Activated T-cell treated with anti-CD3 and anti-CD28 coated beads, Interleukin-2, amount 50 U/mL, for 24 hours (primary cell): Measurements from ENCODE around the gene RSPH6A.
A peak's percentile ranks its signal among the peaks of the same experiment; 100 is the strongest.

ENCODE experiments used
- DNase-seq: peaks from one replicate; pipeline ENCODE4 v3.0.0-alpha.2; 2020
- H3K27ac Mint-ChIP-seq: 2 replicates; pipeline ENCODE4 v1.8.0; 2020; ENCODE audit warnings: mild to moderate bottlenecking, mixed read lengths
- H3K27me3 Mint-ChIP-seq: 2 replicates; pipeline ENCODE4 v1.8.0; 2020; ENCODE audit warnings: mixed read lengths
- H3K36me3 Mint-ChIP-seq: 2 replicates; pipeline ENCODE4 v1.8.0; 2020; ENCODE audit warnings: low read depth, mixed read lengths
- H3K4me1 Mint-ChIP-seq: 2 replicates; pipeline ENCODE4 v1.8.0; 2020; ENCODE audit warnings: low read depth, mixed read lengths
- H3K4me3 Mint-ChIP-seq: 2 replicates; pipeline ENCODE4 v1.8.0; 2020; ENCODE audit warnings: mild to moderate bottlenecking, moderate library complexity, mixed read lengths
- H3K9me3 Mint-ChIP-seq: 2 replicates; pipeline ENCODE4 v1.8.0; 2020; ENCODE audit warnings: mixed read lengths

RSPH6A gene

DNA sequence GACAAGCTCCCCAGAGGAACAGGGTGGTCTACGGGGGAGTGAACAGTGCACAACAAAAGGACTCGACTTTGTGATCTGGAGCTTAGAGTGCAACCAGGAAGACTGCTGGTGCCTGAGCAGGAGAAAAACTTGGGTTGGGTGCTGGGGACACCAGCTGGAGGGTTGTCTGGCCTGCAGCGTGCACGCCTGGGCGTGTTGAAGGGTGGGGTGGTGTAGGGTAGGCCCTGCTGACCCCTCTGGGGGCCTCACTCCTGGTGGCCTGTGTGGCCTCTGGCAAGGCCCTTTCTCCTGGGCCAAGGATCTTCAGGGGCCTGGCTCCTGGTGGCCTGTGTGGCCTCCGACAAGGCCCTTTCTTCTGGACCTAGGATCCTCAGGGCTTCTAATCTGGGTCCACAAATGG is 4.7 kb upstream of the RSPH6A start:
- no peak for DNase-seq
- H3K4me3 Mint-ChIP-seq: no peak overlapping the region
- H3K9me3 Mint-ChIP-seq: no peaks in the 10 kb centered on the region
- H3K27ac Mint-ChIP-seq: no peak overlapping the region
- H3K4me1 Mint-ChIP-seq: peaks cover 5% of the 10 kb centered on the region
- peaks cover 4% of the 10 kb centered on the region for H3K27me3 Mint-ChIP-seq
- H3K36me3 Mint-ChIP-seq: peaks cover 64% of the 10 kb centered on the region

DNA sequence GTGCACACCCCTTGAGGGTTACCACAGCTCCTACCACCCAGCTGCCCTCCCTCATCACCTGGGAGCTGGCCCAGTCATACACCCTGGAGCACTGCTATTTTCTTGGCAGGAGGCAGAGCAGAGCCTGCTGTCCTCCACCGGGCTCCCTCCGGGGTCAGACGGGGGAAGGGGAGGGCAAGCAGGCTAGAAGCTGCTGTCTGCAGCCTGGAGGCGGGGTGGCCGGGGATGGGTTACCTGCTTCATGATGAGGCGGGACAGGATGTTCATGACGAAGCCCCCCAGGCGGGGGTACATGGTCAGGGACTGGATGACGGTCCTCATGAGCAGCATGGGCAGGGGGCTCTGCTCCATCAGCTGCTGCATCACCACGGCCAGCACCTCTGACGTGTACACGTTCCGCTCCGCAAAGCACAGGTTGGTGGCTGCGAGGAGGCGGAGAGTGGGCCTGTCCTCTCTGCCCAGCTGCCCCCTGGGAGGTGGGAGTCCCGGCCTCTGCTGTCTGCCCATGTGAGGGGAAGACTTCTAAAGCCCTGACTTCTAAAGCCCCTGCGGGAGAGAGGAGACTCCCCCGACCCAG is 2.7 kb upstream of the RSPH6A start:
- H3K4me3 Mint-ChIP-seq: no peak overlapping the region
- no peak for DNase-seq
- H3K27ac Mint-ChIP-seq: no peak overlapping the region
- H3K9me3 Mint-ChIP-seq: no peaks in the 10 kb centered on the region
- peaks cover 45% of the 10 kb centered on the region for H3K36me3 Mint-ChIP-seq
- peaks cover 19% of the 10 kb centered on the region for H3K27me3 Mint-ChIP-seq
- H3K4me1 Mint-ChIP-seq: peaks cover 5% of the 10 kb centered on the region

DNA sequence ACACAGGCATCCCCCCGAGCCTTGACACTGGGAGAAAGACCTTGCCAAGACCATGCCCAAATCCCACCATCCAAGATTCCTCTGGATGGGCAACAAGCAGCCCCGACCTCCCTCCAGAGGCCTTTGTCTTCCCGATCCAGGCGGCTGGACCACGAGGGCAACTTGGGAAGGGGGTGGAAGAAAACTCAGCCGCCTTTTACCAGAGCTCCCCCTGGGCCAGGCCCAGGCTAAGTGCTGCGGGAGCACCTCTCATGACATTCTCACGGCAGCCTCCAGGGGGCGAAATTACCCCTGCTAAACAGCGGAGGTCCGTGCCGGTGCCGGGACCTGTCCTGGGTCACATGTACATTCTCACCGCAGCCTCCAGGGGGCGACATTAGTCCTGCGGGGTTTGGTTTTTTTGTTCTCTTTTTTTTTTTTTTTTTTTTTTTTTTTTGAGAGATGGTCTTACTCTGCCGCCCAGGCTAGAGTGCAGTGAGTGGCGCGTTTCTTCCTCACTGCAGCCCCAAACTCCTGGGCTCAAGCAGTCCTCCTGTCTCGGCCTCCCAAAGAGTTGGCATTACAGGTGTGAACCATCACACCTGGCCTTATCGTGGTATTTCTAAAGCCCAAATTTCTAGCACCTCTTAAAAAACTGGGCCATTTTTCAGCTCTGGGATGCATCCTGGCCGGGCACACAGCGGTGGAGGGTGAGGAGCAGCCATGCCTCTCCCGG is 2.1 kb upstream of the RSPH6A start:
- Mint-ChIP-seq H3K9me3 (no peaks in the 10 kb centered on the region), H3K4me3 (no peak overlapping the region), H3K27ac (peak overlapping the region; percentile 29), H3K36me3 (peaks cover 38% of the 10 kb centered on the region), H3K27me3 (peaks cover 26% of the 10 kb centered on the region), H3K4me1 (peaks cover 5% of the 10 kb centered on the region)
- DNase-seq: peak; percentile 97

DNA sequence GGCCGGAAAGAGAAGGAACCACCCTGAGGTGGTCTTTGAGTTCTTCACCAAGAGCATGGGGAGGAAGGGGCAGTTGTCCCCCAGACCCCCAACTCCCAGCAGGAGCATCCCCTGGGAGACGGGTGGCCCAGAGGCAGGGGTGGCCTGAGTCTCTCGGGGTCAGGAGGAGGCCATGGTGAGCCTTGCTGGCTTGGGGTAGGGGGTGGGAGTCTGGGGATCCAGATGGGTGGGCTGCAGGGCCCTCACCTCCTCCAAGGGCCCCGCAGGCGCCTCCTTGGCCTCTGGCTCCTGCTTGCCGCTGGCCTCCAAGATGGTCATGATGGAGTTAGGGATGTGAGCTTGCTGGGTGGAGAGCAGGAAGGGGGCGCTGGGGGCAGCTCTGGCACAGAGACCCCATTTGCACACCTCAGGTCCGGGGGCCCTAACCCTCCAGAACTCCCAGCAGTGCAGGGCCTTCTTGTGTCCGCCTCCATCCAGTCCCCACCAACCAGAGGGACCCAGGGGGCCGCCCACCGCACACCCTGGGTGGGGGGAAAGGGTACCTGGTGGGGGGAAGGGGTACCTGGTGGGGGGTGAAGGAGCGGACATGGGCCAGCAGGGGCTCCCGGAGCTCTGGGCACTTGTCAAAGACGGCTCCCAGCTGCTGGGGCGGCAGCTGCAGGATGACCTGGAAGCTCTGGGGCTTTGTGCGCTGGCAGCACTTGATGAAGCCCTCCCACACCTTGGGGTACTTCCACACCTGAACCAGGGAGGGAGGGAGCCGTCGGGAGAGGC is 1.3 kb upstream of the RSPH6A start:
- no peaks in the 10 kb centered on the region for H3K9me3 Mint-ChIP-seq
- peaks cover 27% of the 10 kb centered on the region for H3K27me3 Mint-ChIP-seq
- DNase-seq: no peak
- peaks cover 5% of the 10 kb centered on the region for H3K4me1 Mint-ChIP-seq
- H3K36me3 Mint-ChIP-seq: peaks cover 31% of the 10 kb centered on the region
- H3K4me3 Mint-ChIP-seq: no peak overlapping the region
- no peak overlapping the region for H3K27ac Mint-ChIP-seq

DNA sequence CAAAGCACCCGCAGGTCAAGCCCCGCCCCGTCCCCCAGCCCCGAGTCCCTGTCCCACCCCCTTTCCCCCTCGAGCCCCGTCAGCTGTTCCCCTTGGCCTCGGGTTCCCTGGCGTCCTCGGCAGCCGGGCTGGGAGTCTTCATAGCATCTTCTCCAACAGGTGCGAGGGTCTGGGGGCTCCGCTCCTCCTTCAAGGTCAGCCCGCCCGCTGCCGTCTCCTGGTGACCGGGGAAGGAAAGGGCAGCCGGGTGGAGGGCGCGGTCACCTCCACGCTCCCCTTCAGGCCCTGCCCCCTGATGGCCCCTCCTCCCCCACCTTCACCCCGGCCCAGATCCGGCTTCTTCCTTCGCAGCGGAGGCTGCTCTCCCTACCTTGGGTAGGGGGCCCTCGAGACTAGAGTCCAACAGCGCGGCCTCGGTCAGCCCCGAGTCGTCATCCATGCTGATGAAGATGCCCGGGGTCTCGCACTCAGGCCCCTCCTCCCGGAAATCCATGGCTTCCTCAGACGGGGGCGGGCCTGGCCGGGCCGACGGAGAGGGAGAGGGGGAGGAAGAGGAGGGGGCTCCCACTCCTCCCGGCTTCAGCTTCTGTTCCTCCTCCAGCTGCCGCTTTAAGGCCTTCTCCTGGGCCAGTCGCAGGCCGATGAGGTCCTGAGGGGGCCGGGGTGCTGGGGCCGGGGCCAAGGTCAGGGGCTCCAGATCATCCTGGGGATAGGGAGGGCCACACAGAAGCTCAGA is 541 bp upstream of the RSPH6A start:
- Mint-ChIP-seq H3K4me3 (no peak overlapping the region), H3K27me3 (peaks cover 30% of the 10 kb centered on the region), H3K9me3 (no peaks in the 10 kb centered on the region), H3K4me1 (peaks cover 5% of the 10 kb centered on the region), H3K36me3 (peaks cover 24% of the 10 kb centered on the region), H3K27ac (no peak overlapping the region)
- DNase-seq: no peak

DNA sequence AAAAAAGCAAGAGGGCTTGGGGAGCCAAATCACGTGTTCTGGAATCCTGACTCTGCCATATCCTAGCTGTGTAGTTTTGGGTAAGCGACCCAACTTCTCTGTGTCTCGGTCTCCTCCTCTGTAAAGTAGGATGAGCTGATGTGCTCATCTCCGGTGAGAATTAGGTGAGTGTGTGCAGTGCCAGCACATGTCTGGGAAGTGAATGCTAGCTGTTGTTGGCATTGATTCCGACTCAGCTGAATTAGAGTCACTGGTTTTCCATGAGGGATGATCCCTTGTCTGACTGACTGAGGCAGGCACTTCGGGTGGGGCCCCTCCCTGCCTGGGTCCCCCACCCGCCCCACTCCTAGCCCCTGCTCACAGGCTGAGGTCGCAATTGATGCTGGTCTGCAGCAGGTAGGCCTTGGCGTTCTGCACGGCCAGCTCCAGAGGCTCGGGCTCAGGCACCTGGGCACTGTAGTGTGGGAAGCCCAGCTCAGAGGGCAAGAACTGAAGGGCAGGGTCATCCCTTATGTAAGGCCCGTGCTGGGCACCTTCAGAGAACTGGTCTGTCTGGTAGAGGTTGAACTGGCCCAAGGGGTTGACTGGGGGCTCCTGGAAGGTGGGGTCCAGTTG is 835 bp downstream of the RSPH6A start:
- Mint-ChIP-seq H3K36me3 (peaks cover 11% of the 10 kb centered on the region), H3K9me3 (no peaks in the 10 kb centered on the region), H3K4me1 (peaks cover 15% of the 10 kb centered on the region), H3K27ac (no peak overlapping the region), H3K4me3 (no peak overlapping the region), H3K27me3 (peaks cover 30% of the 10 kb centered on the region)
- no peak for DNase-seq

DNA sequence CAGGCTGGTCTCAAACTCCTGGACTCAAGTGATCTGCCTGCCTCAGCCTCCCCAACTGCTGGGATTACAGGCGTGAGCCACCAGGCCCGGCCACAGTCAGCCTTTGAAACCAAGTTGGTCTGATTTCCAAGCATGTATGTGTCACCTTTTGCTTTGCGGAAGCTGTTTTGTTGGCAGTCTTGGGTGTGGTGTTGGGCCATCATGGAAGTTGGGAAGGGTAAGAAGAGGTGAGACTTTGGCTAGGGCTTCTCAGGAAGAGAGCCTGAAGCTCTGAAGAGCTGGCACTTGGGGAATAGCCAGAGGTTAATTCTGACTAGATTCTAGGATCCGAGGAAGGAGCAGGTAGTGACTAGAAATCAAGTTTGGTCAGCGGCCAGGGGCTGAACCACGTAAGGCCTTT is 2.8 kb downstream of the RSPH6A start:
- Mint-ChIP-seq H3K36me3 (peaks cover 6% of the 10 kb centered on the region), H3K4me3 (no peak overlapping the region), H3K27me3 (peaks cover 30% of the 10 kb centered on the region), H3K9me3 (no peaks in the 10 kb centered on the region), H3K27ac (no peak overlapping the region), H3K4me1 (peaks cover 16% of the 10 kb centered on the region)
- no peak for DNase-seq

DNA sequence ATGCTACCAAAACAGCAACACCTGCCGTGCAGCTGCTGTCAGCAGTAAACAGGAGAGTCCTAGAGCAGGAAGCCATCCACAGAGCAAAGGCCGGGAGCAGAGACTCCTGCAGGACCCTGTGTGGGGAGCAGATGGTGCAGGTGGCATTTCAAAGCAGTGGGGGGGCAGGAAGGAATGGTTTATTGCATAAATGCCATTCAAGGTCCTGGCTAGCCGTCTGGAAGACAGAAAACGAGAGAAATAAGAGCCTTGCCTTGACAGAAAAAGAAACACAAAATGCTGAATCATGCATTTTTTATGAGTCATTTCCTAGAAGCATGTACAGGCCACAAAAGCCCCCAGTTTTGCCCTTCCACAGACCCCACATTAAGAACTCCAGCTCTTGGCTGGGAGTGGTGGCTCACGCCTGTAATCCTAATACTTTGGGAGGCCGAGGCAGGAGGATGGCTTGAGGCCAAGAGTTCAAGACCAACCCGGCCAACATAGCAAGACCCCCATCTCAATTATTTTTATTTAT is 5.4 kb downstream of the RSPH6A start:
- no peak for DNase-seq
- peak overlapping the region; percentile 58 for H3K27ac Mint-ChIP-seq
- peaks cover 25% of the 10 kb centered on the region for H3K27me3 Mint-ChIP-seq
- H3K9me3 Mint-ChIP-seq: no peaks in the 10 kb centered on the region
- H3K4me3 Mint-ChIP-seq: no peak overlapping the region
- H3K4me1 Mint-ChIP-seq: peaks cover 11% of the 10 kb centered on the region
- H3K36me3 Mint-ChIP-seq: no peaks in the 10 kb centered on the region

DNA sequence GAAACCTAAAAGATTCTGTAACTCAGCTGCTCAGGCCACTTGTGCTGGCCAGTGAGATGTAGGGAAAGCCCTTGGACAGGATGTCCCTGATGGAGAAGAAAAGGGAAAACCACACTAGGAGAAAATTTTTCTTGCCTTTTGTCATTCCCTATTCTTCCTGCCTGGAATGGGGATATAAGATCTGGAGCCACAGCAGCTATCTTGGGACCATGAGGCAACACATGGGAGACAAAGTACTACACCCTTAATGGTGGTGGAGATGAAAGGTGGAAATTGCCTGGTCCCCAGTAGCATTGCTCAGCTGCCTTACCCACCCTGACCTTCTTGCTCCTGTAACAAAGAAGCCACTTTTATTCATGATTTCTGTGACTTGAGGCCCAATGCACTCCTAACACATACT is 9.4 kb downstream of the RSPH6A start:
- Mint-ChIP-seq H3K4me1 (peaks cover 11% of the 10 kb centered on the region), H3K27ac (no peak overlapping the region), H3K27me3 (peaks cover 14% of the 10 kb centered on the region), H3K9me3 (no peaks in the 10 kb centered on the region), H3K4me3 (no peak overlapping the region), H3K36me3 (no peaks in the 10 kb centered on the region)
- no peak for DNase-seq

DNA sequence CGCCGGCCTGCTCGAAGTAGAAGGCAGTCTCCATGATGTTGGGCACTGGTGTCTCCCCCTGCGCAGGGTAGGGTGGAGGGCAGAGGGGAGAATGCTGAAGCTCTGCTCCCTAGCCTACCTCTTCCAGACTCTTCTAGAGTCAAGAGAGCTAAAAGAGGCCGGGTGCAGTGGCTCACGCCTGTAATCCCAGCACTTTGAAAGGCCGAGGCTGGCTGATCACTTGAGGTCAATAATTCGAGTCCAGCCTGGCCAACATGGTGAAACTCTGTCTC is 10.2 kb downstream of the RSPH6A start:
- Mint-ChIP-seq H3K4me1 (peaks cover 7% of the 10 kb centered on the region), H3K27ac (no peak overlapping the region), H3K9me3 (no peaks in the 10 kb centered on the region), H3K4me3 (no peak overlapping the region), H3K36me3 (no peaks in the 10 kb centered on the region), H3K27me3 (peaks cover 19% of the 10 kb centered on the region)
- DNase-seq: no peak

DNA sequence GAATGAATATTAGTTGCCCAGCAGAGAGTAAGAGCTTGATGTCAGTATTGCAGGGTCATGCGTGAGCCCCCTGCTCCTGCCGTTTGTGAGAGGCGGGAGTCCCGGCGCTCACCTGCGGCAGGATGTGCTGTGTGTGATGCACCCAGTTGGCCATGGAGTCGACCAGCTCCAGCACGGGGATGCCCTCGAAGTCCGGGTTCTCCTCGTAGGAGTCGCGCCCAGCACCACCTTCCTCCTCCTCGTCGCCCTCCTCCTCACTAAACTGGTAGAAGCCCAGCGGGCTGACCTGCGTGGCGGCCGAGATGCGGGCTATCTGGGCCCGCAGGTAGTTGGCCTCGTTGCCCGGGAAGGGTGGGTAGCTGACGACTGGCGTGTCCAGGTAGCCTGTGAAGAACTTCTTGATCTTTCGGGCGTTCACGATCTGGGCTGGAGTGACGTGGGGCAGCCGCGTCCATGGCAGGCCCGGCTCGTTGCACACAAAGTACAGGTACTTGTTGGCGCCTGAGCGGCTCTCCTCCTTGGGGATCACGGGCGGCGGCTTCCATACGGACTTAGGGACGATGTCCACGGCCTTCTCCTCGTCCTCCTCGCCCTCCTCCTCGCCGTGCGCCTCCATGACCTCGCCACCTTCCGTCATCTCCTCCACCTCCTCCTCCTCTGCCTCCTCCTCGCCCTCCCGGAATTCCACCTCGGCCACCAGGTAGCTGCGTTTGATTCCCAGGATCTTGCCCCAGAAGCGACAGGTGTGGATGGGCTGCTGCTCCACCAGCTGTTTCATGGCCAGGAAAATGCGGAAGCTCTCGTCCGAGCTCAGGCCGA is 10.8 kb downstream of the RSPH6A start:
- H3K27me3 Mint-ChIP-seq: peaks cover 24% of the 10 kb centered on the region
- DNase-seq: no peak
- H3K4me1 Mint-ChIP-seq: peaks cover 2% of the 10 kb centered on the region
- no peak overlapping the region for H3K27ac Mint-ChIP-seq
- H3K4me3 Mint-ChIP-seq: no peak overlapping the region
- no peaks in the 10 kb centered on the region for H3K9me3 Mint-ChIP-seq
- H3K36me3 Mint-ChIP-seq: no peaks in the 10 kb centered on the region

DNA sequence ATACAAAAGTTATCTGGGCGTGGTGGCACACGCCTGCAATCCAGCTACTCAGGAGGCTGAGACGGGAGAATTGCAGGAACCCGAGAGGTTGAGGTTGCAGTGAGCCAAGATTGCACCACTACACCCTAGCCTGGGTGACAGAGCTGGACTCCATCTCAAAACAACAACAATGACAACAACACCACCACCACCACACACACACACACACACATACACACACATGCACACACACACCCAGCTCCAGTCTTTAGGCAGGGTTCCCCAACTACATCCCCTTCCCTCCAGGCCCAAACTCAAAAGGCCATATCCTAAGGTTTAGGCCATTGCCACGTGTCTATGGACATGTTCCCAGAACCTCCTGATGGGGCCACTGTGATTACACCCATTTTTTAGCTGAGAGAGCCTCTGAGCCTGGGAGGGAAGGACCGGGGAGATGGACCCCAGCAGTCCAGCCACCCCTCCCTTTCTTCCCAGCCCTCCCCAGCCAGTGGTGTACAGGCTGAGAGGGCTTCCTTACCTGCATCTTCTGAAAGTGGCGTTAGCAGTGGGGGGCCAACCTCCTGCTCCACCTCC is 13.4 kb downstream of the RSPH6A start:
- no peak overlapping the region for H3K4me3 Mint-ChIP-seq
- peaks cover 41% of the 10 kb centered on the region for H3K27me3 Mint-ChIP-seq
- no peaks in the 10 kb centered on the region for H3K9me3 Mint-ChIP-seq
- H3K27ac Mint-ChIP-seq: no peak overlapping the region
- no peaks in the 10 kb centered on the region for H3K36me3 Mint-ChIP-seq
- H3K4me1 Mint-ChIP-seq: peaks cover 6% of the 10 kb centered on the region
- DNase-seq: no peak

DNA sequence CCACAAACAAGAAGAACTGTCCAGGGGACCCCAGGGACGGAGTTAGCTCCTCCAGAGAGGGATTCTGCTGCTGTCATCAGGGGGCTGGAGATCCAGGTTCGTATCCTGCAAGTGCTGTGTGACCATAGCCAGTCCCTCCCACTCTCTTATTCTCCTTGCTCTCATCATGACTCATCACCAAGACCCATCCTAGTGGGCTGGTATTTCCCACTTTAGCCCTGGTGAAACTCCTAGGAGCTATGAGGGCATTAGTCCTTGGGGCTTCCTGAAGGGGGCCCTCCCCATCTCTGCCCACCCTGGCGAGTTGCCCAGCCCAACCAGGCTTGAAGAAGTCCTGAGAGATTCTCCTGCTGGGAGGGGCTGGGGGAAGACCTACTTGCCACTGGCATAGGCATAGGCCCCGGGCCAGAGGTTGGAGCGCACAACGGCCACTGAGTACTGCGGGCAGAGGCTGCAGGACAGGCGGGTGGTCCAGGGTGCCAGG is 15.0 kb downstream of the RSPH6A start:
- Mint-ChIP-seq H3K4me1 (peaks cover 6% of the 10 kb centered on the region), H3K9me3 (no peaks in the 10 kb centered on the region), H3K4me3 (no peak overlapping the region), H3K27me3 (peaks cover 53% of the 10 kb centered on the region), H3K36me3 (no peaks in the 10 kb centered on the region), H3K27ac (no peak overlapping the region)
- no peak for DNase-seq
